ENCODE measurements around the gene ZNF74.

DNA sequence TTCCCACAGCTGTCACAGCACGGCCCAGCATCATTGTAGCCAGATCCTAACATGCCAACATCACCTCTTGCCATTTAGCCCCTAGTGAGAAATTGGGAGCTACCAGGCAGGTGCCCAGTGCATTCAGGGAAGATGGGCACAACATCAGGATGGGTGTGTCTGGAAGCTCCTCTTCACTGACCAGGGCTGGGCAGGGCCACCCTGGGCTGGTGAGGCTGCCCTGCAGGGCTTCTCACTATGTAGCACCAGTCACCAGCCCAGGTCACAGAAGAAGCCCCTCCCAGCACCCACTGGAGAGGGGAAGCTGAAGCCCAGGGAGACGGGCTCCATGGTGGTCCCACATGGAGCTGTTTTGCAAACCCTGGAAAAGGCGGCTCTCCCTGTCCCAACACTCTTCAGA is 13.9 kb downstream of the ZNF74 start:
- no peak for TF ChIP-seq EZH2 (IDR thresholded peaks at IDR 0.05; ENCODE audit: low read length, missing control alignments)
- TF ChIP-seq, protein P1, sequence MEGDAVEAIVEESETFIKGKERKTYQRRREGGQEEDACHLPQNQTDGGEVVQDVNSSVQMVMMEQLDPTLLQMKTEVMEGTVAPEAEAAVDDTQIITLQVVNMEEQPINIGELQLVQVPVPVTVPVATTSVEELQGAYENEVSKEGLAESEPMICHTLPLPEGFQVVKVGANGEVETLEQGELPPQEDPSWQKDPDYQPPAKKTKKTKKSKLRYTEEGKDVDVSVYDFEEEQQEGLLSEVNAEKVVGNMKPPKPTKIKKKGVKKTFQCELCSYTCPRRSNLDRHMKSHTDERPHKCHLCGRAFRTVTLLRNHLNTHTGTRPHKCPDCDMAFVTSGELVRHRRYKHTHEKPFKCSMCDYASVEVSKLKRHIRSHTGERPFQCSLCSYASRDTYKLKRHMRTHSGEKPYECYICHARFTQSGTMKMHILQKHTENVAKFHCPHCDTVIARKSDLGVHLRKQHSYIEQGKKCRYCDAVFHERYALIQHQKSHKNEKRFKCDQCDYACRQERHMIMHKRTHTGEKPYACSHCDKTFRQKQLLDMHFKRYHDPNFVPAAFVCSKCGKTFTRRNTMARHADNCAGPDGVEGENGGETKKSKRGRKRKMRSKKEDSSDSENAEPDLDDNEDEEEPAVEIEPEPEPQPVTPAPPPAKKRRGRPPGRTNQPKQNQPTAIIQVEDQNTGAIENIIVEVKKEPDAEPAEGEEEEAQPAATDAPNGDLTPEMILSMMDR (conservative IDR thresholded peaks at IDR 0.05 in 1 of 2, IDR thresholded peaks at IDR 0.05 in 1 of 2; ENCODE audit: low read depth in 1 of 2, low read length in 2 of 2) = no peak

All from fibroblast of lung (primary cell).